Dermis microvascular lymphatic vessel endothelial cell (primary cell): ENCODE data around the gene CNOT9. TPM values are rescaled to one million over a fixed set of nuclear protein-coding genes. Genes with fewer than 3 reads are reported as not detected.
"Not testable (repeated sequence)": the region's sequence is repeated elsewhere in the genome, so short reads cannot be mapped to it uniquely, and the experiment has no call there.

ENCODE experiments used
- DNase-seq, 2 donors: peaks; one replicate each; pipeline versions ENCODE4 v3.0.0 to v3.0.0-alpha.2; 2010; ENCODE audit warnings: low read depth in 2 of 2
- total RNA-seq: library from RNA; depleted of rRNA; stranded (reverse); fragments of >200 nt; gene quantifications from 2 replicates; pipeline ENCODE4 v1.2.1, GENCODE V29; 2014

Gene CNOT9, protein sequence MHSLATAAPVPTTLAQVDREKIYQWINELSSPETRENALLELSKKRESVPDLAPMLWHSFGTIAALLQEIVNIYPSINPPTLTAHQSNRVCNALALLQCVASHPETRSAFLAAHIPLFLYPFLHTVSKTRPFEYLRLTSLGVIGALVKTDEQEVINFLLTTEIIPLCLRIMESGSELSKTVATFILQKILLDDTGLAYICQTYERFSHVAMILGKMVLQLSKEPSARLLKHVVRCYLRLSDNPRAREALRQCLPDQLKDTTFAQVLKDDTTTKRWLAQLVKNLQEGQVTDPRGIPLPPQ
- total RNA-seq, result 46.3 and 53.9 TPM in 2 replicates

DNA sequence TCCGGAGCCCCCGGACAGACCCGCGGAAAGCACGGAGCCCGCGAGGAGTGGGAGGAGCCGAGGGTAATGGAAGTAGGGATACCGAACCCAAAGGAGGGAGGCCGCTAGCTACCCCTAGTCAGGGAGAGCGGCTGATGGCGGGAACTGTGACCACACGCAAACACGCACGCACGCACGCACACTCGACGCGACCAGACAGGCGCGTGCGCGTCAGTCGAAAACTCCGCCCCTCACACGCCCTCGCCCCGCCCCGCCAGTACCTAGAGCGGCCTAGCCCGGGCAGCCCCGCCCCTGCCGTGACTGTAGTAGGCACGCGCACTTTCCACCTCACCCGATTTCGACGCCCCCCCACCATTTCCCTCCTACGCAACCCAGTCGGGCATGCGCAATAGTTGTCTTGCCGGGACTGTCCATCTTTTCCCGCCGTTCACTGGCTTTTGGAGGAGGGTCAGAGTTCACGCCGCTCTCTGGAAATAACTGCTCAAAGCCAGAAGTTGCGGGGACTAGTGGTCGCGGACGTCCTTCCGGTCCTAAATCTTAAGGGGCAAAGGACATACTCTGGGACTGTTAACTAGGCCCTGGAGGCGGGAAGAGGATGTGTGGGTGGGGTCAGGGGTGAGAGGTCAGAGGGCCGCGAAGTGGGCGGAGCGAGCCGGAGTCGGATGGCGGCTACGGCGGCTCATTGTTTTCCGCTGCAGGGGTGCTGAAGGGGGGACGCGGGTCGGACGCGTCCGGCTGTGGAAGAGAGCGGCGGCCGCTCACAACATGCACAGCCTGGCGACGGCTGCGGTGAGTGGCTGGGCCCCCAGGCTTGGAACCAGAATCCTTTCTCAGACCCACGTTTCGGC, at the start of gene CNOT9, which contains the start of gene USP37:
CNOT9 (plus strand) TSS at position 650 of the 848 bp plus-strand sequence; CDS start at position 766, 116 bp downstream.
USP37 (minus strand) TSS at position 162 of the 848 bp plus-strand sequence. CDS start 9,698 bp downstream, outside the sequence.
- DNase-seq, result peak; percentile 95 to 99

GRCh38 chr2:218518876-218519275, 49.8 kb upstream of the CNOT9 start:
- no peak for DNase-seq

DNA sequence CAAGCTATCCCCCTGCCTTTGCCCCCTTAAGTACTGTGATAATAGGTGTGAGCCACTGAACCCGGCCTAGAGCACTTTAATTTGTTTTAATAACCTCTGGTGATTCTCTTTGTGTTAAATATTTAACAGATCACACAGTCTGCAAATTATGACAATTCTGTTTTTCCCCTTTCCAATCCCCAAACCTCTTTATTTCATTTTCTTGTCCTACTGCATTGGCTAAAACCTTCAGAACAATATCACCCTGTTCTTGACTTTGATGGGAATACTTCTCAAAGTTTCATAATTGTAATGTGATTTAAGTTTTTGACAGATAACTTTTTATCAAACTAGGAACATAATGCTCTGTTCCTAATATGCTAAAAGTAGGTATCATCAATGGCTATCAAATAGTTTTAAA, 45.0 kb upstream of the CNOT9 start:
- DNase-seq, result no peak

DNA sequence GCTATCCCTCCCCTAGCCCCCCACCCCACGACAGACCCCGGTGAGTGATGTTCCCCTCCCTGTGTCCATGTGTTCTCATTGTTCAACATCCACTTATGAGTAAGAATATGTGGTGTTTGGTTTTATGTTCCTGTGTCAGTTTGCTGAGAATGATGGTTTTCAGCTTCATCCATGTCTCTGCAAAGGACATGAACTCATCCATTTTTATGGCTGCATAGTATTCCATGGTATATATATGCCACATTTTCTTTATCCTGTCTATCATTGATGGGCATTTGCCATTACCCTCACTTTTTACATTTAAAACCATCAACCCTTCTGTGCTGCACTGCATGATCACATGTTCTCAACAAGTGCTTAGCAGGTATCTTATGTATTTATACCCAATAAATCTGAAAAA, 40.2 kb upstream of the CNOT9 start:
- DNase-seq, result not testable (repeated sequence)

DNA sequence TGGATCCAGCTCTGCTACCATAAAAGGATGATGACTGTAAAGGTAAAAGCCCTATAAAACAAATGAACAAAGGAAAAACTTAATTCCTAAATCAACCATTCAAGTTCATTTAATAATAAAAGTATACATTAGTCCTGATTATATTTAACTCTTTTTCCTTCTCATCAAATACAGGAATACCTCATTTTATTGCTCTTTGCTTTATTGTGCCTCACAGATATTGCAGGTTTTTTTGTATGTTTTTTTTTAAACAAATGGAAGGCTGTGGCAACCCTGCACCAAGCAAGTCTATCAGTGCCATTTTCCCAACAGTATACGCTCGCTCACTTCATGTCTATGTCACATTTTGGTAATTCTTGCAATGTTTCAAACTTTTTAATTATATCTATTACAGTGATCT, 38.6 kb upstream of the CNOT9 start:
- DNase-seq, result no peak

- peak; percentile 24 to 33 for DNase-seq
Observed at GRCh38 chr2:218536804-218537494, 31.7 kb upstream of the CNOT9 start.

DNA sequence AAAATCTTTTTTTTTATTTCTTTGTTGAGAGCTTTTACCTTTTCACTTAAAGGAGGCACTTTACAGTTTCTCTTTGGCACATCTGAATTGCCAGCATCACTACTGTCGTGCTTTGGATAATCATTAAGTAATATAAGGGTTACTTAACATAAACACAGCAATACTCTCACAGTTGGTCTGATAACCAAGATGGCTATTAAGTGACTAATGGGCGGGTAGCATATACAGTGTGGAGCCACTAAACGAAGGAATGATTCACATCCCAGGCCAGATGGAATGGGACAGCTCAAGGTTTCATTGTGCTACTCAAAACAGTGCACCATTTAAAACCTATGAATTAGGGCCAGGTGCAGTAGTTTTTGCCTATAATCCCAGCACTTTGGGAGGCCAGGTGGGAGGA, 28.6 kb upstream of the CNOT9 start:
- no peak for DNase-seq

GRCh38 chr2:218546012-218546411, 22.6 kb upstream of the CNOT9 start:
- no peak for DNase-seq

DNA sequence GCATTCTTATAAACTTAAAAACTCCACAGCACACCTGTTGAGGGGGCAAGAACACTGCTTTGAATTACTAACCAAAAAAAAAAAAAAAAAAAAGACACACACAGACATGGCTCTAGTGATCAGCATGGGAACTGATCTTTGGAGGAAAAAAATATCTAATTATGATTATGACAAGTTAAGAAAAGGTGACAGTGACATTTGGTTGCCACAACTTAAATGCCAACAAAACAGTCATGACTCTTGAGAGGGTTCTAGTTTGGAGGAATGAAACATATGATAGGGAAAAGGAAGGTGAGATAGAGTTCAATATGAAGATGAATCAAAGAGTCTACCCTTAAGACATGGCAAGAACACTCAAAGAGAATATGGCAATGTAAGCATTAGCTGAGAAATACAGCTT, 21.1 kb upstream of the CNOT9 start:
- DNase-seq, result no peak

DNA sequence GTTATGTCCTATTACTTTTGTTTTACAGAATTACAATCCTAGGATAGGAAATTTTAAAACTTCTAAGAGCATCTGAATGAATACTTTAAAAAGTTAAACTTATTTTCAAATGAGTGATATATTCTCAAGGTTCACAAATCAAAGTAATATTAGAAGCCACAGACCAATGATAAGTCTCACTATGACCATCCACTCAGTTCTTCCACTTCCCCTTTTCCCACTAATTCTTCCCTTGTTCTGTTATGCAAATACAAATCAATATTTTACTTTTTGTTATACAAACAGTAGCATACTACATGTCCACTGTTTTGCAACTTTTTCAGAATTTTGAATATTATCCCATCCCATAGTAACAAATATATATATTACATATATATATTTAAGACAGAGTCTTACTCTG, 20.7 kb upstream of the CNOT9 start:
- DNase-seq, result no peak

DNA sequence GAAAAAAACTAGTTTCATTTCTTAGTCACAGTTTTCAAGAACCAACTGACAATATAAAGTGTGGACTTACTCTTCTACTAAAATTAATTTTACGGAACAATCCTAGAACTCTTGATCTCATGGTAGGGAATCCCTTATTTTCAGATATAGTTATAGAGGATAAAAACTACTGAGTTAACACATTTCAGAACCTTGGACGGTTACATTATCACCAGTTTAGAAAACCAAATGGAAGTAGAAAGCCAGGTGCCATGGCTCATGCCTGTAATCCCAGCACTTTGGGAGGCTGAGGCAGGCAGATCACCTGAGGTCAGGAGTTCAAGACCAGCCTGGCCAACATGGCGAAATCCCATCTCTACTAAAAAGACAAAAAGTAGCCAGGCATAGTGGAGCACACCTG, 14.4 kb upstream of the CNOT9 start:
- not testable (repeated sequence) for DNase-seq

GRCh38 chr2:218555527-218555926, 13.1 kb upstream of the CNOT9 start:
- no peak for DNase-seq

DNA sequence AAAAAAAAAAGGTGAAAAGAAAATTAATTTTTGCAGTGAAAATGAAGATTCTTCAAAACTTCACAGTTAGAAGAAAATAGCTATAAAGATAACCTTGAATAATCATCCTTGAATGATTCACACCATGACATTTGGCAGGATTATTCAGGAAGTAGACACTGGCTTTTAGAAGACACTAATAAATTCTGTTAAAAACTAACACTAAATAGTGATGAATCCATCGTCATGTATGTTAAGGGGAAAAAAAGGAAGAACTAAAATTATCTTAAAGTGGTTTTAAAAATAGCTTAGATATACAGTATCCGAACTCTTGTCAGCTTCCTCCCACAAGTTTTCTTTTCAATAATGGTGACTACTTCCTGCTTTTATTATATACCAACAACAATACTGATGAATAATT, 10.7 kb upstream of the CNOT9 start:
- peak in 1 of 2 donors; percentile 26 for DNase-seq

GRCh38 chr2:218558986-218559385, 9.7 kb upstream of the CNOT9 start:
- no peak for DNase-seq

DNA sequence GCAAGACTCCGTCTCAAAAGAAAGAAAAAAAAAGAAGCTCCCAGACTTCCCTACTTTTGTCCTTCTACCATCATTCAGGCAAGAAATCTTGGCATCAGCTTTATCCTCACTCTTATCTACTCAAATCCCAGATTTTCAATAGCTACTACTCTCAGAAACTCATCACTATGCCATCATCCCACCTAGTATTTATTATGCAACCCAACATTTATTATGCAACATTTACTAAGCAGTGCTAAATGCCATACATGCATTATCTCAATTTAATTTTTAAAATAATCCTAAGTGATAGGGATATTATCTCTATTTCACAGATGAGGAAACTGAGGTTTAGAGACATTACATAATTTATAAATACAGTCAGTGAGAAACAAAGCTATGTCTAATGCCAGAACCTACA, 4.6 kb upstream of the CNOT9 start:
- DNase-seq, result no peak

- DNase-seq, result no peak
Observed at GRCh38 chr2:218566296-218566695, 2.3 kb upstream of the CNOT9 start.

GRCh38 chr2:218567797-218568189, 846 bp upstream of the CNOT9 start:
- DNase-seq, result no peak

DNA sequence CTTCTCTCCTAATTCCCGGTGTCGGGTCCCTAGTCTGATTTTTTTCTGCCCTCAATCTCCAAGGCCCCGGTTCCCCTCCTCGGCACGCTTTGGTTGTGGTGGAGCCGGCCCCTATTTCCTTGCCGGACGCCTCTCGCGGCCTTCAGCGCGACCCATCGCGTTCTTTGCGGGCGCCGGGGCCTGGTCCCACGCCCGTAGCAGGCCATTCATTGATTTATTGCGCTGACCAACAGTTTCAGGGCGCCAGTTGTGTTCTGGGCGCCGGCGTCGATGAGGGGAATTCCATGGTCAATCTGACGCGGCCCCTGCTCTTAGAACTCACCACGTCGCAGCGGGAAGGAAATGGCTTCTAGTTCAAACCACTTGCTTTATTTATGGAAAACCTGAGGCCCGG, 396 bp downstream of the CNOT9 start:
- DNase-seq, result peak; percentile 68 to 93

- peak; percentile 49 to 86 for DNase-seq
Observed at GRCh38 chr2:218569661-218570500, 1.2 kb downstream of the CNOT9 start.

DNA sequence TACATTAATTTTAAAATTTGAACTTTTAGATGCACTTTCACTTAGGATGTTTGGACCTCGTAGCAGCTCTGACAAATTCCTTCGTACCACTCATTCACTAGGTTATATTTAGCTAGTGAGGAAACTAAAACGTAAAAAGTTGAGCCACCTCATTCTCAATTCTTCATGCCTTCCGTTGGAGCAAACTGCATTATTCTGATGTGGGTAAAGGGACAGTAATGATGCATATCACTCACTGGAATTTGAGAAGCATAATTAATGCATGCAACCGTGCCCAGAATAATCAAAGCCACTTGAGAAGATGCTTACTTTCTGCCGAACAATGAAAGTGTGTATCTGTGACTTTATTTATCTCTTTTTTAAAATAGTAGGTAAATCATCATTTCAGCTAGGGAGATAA, 2.2 kb downstream of the CNOT9 start:
- DNase-seq, result peak in 1 of 2 donors; percentile 54

GRCh38 chr2:218576854-218577253, 8.2 kb downstream of the CNOT9 start:
- no peak for DNase-seq
